ENCODE results near the gene AGR2.

- TF ChIP-seq CTCF (IDR thresholded peaks at IDR 0.05) = no peak
- no peak for TF ChIP-seq POLR2A (IDR thresholded peaks at IDR 0.05)
These were observed 36.9 kb upstream of the AGR2 start for GRCh38 chr7:16841681-16842080.

Measured in uterus (tissue), 2 donors.